DND-41 (cell line): ENCODE results near the gene WDR62.

Source experiments
- EZH2 ChIP-seq: IDR thresholded peaks from 3 replicates; pipeline ENCODE4 v1.6.1; 2012; ENCODE audit warnings: borderline replicate concordance, low read depth, mild to moderate bottlenecking, moderate library complexity, low read length, inconsistent platforms; ENCODE audit not compliant: severe bottlenecking
- TF ChIP-seq, protein P1 (sequence below): IDR thresholded peaks from 2 replicates; pipeline ENCODE4 v1.5.1; 2012; ENCODE audit warnings: borderline replicate concordance, low read length, moderate library complexity, mild to moderate bottlenecking; ENCODE audit not compliant: poor library complexity, severe bottlenecking; ENCODE audit errors: extremely low read depth

DNA sequence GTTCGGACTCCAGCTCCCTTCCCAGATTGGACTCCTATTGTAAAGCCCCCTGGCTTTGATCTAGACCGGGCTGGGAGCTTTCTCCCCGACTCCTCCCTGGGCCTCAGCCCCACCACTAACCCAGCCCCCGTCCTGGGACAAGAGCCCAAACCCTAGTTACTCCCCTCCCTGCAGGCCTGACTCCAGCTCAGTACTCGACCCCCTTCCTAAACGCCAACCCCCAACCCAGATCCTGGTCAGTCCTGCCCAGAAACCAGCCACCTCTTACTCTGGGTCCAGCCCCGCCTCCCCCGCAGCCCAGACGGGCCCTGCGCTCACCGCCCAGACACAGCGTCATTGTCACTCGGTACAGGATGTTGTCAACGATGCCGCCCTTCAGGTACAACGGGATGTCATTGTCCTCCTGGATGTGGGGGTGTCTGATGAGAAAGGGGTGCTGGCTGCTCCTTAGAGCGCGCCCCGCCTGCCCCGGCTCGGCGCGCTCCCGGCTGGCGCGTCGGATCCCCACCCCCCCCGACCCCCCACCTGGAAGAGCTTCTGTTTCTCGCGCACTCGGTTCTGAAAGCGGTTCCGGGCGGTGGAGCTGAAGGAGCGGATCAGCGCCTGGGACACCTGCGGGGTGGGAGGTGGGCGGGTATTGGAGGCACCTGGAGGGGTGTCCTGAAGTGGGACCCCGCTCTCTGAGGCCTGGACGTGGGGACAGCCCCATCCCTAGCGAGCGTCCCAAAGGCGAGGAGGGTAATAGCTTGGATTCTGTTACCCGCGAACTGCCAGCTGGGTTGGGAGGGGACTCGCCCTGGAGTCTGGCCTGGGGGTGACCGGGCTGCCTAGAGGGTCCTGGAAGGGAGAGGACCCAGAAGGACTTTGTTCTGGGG, 96.7 kb downstream of the WDR62 start:
- TF ChIP-seq EZH2: no peak
- TF ChIP-seq, protein P1, sequence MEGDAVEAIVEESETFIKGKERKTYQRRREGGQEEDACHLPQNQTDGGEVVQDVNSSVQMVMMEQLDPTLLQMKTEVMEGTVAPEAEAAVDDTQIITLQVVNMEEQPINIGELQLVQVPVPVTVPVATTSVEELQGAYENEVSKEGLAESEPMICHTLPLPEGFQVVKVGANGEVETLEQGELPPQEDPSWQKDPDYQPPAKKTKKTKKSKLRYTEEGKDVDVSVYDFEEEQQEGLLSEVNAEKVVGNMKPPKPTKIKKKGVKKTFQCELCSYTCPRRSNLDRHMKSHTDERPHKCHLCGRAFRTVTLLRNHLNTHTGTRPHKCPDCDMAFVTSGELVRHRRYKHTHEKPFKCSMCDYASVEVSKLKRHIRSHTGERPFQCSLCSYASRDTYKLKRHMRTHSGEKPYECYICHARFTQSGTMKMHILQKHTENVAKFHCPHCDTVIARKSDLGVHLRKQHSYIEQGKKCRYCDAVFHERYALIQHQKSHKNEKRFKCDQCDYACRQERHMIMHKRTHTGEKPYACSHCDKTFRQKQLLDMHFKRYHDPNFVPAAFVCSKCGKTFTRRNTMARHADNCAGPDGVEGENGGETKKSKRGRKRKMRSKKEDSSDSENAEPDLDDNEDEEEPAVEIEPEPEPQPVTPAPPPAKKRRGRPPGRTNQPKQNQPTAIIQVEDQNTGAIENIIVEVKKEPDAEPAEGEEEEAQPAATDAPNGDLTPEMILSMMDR: no peak
